ENCODE results near the gene EGLN3.
"Not testable (repeated sequence)": the region's sequence is repeated elsewhere in the genome, so short reads cannot be mapped to it uniquely, and the experiment has no call there.

Gene EGLN3

DNA sequence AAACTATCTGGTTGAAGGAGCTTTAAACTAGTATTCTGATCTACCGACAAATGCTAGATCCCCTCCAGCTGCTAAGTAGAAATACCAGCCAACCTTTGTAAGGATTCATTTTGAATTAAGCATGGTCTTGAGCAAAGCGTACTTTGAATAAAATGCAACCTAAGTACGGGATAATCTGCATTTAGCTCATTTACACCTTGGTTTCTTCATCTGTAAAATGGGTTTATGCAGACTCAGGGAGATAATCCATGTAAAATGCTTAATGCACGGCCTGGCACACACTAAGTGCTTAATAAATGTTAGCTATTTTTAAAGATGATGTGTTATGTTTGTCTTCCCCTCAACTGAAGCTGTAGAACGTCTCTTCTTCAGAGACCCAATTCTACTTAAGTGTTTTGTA is 15.9 kb downstream of the EGLN3 start:
- no peak for DNase-seq (ENCODE audit: low read depth)

DNA sequence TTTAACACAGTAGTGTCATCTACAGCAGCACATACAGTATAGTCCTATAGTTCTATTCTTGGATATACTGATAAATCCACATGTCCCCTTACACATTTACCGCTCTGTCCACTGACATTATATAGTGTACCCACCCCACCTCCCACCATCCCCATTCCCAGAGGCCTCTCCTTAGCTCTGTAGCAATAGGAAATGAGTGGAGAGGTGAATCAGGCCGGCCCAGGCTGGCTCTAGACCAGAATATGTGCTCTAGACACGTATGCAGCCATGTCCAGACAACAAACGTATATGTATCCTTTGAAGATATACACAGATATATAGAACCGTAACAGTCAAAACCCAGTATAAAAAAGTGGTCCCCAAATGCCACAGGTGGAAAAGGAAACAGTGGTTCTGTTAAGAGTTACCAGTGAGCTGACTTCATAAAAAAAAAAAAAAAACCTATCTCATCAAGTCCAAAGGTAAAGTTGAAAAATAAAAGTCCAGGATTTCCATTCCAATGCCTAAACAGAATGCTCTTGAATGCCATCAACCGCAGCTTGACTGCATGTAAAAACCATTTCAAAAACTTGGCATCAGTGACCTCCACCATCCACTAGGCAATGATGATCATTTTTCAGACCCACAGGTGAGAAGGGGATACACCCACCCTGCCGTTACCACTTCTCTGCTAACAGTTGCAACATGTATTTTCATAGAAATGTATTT is 16.7 kb downstream of the EGLN3 start:
- DNase-seq (ENCODE audit: low read depth) = no peak

DNA sequence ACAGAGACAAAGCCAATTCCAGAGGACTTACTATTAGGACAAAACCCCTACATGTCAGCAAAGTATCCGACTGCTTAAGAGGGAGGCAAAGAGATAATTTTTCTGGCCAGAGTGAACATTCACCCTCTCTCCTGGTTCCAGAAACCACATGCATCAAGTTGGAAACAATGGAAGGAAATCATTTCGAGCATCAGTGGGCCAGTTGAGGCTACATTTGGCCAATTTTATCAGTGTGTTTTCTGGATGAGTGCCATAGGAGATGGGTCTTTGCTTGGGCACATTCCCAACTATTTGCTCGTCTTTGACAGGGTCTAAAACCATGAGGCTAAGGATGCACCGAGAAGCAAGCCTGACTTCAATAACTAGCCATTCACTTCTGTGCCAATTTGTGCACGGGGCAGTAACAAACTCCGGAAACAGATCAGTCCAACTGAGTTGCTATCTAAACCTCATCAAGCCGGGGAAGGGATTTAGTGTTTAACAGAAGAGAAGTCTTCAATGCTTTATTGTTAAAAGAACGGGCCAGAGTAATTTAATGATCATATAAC is 17.4 kb downstream of the EGLN3 start:
- DNase-seq (ENCODE audit: low read depth) = no peak

DNA sequence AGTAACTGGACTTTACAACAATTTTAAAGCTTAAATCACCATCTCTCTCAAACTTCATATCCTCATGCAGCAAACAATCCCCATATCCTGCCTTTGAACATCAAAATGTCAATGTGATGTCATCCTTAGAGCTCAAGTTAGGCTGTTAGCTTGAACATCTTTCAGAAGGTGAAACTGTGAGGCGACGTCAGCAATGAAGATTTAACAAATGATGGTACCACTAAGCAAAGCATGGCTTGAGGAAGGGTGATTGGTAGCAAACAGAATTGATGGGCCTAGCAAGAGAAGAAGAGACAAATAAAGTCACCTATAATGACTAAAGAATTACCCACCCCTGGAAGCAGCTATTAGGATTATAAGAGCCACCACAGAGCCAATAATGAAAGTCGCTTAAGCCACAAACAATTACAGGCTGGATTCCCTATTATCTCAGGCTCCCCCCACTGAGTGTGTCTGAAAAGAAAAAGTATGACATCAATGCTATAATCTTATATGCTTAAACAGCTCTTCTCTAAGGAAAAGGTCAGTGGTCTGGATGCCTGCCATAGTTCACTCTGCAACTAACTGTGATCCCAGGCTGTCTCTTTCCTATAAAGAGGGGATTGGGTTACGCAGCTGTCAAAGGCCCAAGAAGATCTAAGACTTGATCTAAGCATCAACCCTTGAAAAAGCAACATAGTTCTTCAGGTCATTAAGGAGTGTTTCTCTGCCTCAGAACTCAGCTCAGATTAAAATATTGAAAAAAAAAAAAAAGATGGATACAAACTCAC is 18.1 kb downstream of the EGLN3 start:
- no peak for DNase-seq (ENCODE audit: low read depth)

DNA sequence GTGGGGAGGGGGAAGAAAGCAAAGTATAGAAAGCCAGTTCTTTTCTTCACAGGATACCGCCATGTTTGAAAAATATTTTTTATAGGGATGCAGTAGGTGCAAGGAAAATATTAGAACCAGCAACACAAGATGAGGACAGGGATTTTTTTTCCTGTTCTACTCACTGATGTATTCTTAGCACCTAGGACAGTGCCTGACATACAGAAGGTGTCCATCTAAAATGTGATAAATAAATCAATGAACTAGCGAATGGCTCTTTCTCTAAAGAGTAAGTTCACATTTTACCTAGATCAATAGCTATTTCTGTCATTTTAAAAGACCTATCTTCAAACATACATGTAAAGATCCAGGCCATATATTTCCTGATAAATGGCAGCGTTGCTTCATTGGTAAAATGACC is 18.8 kb downstream of the EGLN3 start:
- no peak for DNase-seq (ENCODE audit: low read depth)

DNA sequence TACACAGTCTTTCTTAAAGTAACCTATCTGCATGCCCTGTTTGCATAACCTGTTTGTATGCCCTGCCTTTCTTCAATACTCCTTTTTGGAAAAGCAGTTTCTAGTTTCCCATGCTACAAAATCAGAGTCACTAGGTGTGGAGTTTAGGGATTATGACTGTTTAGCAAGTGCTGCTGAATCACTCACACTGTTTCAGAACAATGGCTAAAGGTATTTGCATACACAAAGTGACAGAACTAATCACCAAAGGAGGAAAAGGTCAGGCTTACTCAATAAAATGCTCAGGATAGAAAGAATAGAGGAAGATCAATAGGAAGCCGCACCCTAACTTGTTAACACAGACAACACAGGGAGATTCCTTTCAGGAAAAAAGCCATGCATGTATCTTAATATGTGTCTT is 19.4 kb downstream of the EGLN3 start:
- no peak for DNase-seq (ENCODE audit: low read depth)

DNA sequence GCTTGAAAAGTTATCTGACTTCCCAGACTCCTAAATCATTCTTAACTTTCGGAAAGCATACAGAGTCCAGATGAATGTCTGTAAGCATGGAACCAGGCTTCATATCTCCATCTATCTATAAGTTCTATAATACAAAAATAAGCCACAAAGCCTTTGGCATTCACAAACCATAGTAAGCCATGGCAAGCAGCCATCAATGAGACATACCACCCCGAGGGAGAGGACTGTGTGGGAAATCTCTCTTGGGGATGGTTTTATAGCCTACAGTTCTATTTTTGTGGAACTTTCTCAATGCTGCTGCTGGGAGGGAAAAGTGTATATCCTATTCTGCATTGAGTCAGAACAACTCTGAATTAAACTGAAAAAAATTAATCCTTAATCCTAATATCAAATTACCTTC is 20.4 kb downstream of the EGLN3 start:
- DNase-seq (ENCODE audit: low read depth) = no peak

DNA sequence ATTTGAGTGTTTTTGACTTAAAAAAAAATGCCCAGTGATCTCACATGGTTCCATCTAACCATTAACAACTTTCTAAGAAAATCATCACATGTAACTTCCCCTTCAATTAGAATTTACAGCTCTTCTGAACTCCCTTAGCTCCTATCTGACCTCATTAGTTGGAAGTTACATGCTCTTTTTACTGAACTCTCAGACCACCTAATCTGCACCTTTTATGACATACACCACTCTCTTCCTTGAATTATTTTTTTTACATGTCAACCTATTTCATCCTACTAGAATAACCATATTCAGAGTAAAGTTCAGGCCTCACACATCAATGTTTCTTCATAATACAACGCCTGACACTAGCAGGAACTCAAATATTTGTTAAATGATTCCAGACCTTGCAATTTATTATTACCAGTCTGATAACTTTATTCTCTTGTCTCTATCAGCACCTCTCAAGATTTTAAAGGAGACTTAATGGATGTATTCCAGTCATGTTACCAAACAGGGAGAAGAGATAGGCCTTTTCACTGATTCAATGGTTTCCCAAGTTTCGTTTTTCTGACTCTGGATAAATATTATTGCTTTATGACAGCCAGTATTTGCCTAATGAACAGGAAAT is 21.0 kb downstream of the EGLN3 start:
- DNase-seq (ENCODE audit: low read depth) = no peak

DNA sequence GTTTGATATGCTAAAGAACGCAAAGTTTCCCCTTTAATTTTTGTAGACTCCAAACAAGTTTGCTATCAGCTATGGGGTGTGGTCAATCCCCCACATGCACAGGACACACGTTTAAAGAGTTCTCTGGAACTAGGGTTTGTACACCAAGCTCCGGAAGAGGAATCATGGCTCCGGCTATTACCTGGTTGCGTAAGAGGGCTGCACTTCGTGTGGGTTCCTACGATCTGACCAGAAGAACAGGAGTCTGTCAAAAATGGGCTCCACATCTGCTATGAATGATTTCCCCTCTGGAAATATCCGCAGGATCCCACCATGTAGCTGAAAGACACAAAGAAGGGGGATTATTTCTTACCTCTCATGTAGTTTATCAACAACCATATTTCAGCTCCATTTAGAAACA is 22.0 kb downstream of the EGLN3 start:
- no peak for DNase-seq (ENCODE audit: low read depth)

DNA sequence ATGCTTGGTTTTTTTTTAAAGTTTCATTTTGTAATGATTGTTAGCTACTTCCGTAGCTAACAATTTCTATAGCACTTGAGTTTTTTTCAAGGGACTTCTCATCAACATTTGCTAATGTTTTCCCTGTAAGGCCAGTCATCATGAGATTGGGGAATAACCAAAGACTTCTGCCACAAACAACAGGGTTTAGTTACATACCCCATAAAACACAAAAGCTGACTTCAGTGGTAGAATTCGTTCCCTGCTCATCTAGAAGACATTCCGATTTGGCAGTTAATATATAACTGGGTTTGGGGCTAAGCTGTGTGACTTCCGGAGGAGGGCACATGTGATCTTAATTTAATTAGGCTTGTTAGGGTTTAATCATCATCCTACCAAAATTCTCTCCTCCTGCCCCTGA is 22.9 kb downstream of the EGLN3 start:
- DNase-seq (ENCODE audit: low read depth) = no peak

DNA sequence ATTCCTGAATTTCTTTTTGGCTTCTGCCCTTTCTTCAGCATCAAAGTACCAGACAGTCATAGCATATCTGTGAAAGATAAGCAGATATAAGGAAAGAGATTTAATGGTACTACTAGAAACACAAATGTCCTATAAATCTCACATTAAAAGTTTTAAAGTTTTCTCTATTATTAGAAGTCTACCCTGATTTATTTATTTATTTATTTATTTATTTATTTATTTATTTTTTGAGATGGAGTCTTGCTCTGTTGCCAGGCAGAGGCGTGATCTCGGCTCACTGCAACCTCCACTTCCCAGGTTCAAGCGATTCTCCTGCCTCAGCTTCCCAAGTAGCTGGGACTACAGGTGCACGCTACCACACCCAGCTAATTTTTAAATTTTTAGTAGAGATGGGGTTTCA is 23.9 kb downstream of the EGLN3 start:
- not testable (repeated sequence) for DNase-seq (ENCODE audit: low read depth)

DNA sequence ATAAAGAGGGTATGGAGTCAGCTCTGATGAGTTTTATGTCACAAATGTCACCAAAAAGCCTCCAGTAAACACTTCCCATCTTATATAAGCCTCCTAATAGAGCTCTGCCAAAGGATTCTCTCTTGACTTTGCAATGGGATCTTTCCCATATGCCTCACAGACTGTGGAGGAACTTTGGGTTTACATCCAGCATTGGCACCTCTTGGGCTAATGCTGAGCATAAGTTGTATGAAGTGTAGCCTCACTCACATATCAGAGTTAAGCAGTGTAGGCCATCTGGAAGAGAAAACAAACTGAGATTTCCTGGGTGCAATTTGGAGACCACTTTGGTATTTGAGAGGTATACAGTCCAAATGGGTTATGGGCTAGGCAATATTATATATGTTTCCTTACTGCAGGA is 24.9 kb downstream of the EGLN3 start:
- DNase-seq (ENCODE audit: low read depth) = no peak

DNA sequence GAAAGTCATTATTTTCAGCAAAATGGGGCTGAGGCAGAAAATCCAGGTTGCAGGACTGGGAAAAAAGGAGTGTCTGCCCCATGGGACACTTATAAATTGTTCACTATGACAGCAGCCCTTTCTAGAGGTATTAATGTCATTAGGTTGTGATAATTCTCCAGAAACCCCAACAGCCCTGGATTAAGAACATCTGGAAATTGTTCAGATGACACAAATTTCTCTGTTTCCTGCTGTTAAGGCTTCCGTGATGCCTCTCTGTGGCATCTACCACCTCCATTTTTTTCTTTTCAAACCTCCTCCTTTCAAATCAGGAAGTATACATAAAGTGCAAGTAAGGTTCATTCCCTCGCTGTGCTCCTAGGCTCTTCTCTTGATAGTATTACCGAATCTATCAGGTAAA is 25.6 kb downstream of the EGLN3 start:
- no peak for DNase-seq (ENCODE audit: low read depth)

DNA sequence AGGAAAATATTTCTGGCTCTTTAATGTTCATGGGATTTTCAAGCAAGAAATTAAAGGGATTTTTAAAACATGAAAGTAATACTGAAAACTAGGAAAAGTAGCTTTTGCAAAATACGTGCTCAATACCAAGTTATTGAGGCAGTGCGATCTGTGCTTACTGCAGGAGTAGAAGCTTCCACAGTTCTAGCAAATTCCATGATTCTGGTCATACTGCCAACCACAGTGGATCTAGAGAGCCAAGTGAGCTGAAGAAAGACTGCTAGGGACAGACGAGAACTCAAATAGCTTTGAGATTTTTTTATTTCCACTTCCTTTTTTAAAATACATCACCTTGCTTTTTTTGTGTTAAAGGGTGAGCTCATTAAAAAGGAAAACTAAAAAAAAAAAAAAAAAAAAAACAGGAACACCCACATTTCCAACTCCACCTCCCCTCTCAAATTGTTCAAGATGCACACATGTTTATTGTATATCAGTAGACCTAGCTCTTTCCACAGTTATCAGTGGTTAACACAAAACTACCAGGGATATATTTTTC is 26.2 kb downstream of the EGLN3 start:
- no peak for DNase-seq (ENCODE audit: low read depth)

DNA sequence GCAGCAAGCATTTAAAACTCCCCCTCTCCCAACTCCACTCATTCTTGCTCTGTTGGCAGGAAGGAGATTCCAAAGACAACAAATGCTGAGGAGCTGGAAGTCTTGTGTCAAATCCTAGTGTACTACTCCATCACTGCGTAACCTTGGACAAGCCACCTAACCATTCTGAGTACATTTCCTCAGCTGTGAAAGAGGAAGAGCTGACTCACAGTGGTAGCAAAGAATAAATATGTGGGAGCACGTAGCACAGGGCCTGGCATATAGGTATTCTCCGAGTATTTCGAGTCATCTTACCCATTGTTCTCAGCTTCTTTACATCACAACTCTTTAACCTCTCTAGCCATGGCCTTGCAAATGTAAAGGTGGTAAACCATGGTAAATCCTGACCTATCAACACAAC is 28.7 kb downstream of the EGLN3 start:
- no peak for DNase-seq (ENCODE audit: low read depth)

DNA sequence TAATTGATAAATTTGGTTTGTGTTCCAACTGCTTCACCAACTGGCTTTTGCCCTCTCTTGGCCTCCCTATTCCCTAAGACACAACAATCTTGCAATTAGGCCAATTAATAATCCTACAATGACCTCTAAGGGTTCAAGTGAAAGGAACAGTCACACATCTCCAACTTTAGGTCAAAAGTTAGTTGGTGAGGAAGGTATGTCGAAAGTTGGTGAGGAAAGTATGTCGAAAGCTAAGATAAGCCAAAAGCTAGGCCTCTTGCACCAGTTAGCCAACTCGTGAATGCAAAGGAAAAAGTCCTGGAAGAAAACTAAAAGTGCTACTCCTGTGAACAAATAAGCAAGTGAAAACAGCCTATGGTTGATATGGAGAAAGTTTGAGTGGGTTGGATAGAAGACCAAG is 32.6 kb downstream of the EGLN3 start:
- DNase-seq (ENCODE audit: low read depth) = no peak

DNA sequence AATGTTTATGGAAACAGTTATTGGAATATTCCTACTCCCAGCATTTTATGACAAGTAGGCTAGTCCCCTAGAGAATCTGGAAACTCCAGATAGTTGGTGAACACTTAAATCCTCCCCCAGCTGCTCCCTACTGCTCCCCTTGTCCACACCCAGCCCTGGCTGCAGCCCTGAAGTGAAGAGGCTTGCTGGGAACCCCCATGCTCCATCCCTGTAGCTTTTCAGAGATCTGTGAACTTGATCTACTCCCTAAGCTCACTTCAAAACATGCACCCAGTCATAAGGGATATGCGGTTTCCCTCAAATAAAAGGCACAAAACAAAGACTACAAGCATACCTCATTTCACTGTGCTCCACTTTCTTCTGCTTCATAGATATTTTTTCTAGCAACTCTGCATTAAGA is 33.2 kb downstream of the EGLN3 start:
- DNase-seq (ENCODE audit: low read depth) = no peak

DNA sequence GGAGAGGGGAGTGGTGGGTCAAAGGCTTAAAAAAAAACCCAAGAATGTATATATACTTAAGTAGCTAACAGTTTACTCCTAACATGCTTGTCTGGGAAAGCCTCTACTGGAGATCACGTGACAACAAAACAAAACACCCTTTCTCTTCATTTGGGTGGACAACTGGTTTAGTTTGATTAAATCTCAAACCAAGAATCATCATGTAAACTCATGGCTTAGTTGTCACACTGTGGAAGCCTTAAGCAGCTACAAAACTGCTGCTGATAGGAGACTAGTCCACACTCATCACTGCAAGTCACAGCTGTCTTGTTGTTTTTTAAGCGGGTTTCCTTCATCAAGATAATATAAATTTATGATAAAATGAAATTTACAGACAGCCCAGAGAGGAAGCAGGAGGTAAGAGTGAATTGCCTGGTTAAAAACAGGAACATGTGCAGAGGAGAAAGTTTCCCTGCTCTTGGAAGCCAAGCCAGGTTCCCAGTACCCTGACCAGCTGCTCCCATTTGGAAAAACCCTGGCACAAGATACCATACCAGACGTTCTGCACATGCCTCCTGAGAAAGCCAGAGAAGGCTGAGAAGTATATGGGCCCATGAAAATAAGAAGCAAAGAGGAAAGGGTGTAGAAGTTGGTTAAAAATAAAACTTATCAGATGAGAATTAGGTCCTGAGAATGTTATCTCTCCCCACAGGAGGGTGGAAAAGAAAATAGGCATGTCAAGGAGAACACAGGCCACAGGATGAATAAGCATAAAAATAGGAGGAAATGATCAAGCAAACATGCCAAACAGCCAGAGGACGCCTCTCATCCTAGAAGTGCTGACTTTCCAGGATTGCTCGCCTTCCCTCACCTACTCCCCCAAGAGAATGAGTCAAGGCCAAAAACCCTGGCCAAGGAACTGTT is 34.0 kb downstream of the EGLN3 start:
- DNase-seq (ENCODE audit: low read depth) = no peak

DNA sequence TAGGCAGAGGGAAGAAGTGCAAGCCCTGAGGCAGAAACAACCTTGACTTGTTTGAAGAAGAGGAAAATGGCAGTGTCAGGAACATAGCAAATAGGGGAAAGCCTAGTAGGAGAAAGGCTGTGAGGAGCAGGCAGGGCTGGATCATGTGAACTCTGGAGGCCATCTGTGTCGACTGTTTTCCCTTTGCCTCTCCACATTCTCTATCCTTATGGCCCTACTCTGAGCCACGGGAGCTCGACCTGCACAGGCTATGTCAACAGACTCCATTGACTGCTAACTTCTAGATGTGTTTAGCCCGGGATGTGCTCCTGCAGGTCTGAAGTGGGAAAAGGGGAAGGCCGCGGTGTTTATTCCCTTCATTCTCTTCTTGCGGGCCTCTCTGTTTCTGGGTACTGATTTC is 35.2 kb downstream of the EGLN3 start:
- DNase-seq (ENCODE audit: low read depth) = no peak

DNA sequence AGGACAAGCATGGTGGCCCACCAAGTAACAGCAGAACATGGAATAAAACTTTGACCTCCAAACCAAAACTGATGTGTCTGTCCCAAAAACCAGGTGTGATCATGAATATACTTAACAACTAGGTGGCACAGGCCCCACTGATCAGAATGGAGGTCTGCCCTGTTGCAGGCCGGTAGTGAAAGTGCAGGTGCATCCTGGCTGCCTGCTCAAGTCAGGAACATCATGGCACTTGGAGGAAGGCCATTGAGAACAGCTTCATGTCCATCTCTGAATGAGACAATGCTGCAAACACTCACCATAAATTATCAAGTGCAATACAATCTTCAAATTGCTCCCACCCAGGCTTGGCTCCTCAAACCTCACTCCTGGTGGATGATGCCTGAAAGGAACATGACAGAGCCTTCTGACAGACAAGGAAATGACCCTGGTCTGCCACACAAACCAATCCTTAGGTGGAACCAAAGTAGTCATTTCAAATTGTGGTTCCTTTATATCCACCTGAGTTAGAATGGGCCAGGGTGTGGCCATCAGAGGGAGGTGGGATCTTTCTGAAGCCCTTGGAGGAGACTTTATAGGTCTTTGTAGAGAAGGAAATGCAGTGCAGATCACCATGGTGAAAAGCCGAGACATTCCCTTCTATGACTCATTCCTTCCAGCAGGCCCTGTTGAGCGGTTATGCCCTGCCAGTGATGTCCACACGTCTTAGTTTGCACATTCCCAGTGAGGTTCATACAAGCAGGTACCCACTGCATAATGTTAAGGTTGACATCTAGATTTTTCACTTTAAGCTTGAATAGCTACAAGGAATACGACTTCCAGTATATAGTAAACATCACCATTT is 36.0 kb downstream of the EGLN3 start:
- DNase-seq (ENCODE audit: low read depth) = no peak

DNA sequence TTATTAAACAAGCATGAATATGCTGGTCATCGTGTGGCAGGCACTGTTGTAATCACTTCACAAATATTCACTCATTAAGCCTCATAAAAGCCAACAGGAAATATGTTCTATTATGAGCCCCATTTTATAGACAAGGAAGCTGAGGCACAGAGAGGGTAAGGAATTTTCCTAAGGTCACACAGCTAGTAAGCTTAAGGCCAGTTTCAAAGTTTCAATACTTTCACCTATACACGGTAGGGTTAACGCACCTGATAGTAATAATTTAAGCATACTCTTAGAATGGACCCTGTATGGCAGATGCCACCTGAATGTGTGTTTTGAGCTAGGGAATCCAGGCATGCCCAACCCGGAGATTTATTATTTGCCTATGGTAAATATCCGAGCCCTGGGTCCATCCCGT is 39.8 kb downstream of the EGLN3 start:
- DNase-seq (ENCODE audit: low read depth) = no peak

All from stimulated activated CD8-positive, alpha-beta memory T cell treated with anti-CD3 and anti-CD28 coated beads, Interleukin-4, amount 100 ng/mL, for 24 hours (primary cell).